Measurements from ENCODE around the gene ATG7. TPM values are rescaled to one million over a fixed set of nuclear protein-coding genes. Genes with fewer than 3 reads are reported as not detected.
"Not testable (repeated sequence)": the region's sequence is repeated elsewhere in the genome, so short reads cannot be mapped to it uniquely, and the experiment has no call there.

ATG7 gene
- total and polyA plus RNA-seq, 8 donors, result 25.0 to 73.3 (median 29.6) TPM

DNA sequence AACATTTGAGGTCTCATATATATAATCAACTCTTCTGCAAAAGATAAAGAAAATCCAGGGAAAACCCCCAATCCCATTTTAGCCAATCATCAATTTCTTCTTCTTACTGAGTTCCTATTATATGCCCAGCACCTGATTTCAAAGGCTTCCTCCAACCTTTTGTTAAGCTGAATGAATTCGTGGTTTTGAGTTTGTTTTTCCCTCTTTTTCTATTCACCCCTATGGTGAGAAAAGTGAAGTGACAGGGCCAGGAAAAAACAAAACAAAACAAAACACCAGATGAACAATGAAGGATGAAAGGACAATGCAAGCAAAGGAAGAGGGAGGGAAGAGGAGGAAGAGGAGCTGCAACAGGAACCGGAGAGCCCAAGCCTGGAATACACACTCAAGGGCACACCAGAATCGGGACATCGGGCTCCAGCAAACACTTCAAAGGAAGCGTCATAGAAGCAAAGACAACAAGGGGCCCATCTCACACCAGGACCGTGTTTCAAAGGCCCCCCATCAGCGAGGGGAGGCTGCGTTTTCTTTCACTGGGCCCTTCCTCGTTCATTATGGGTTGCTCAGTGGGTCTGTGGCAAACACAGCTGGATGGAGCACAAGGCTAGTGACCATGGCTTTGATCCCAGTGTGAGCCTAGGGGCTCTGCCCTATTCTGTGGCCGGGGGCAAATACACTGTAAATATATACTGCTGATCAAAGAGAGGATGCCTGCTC, 321.3 kb downstream of the ATG7 start:
- intact Hi-C loops (cut with DNase I), result no loop called here
- no peaks in the 10 kb centered on the region for H3K27me3 ChIP-seq
- no peak for DNase-seq
- no peaks in the 10 kb centered on the region for H3K9me3 ChIP-seq
- peaks cover 37 to 40% of the 10 kb centered on the region in 2 donors for H3K4me1 ChIP-seq
- H3K27ac ChIP-seq, result peak overlapping the region in 1 of 2 donors; percentile 79
- H3K36me3 ChIP-seq, result no peaks in the 10 kb centered on the region
- H3K4me3 ChIP-seq, result no peak overlapping the region
- ATAC-seq, result no peak
- TF ChIP-seq, protein P1, sequence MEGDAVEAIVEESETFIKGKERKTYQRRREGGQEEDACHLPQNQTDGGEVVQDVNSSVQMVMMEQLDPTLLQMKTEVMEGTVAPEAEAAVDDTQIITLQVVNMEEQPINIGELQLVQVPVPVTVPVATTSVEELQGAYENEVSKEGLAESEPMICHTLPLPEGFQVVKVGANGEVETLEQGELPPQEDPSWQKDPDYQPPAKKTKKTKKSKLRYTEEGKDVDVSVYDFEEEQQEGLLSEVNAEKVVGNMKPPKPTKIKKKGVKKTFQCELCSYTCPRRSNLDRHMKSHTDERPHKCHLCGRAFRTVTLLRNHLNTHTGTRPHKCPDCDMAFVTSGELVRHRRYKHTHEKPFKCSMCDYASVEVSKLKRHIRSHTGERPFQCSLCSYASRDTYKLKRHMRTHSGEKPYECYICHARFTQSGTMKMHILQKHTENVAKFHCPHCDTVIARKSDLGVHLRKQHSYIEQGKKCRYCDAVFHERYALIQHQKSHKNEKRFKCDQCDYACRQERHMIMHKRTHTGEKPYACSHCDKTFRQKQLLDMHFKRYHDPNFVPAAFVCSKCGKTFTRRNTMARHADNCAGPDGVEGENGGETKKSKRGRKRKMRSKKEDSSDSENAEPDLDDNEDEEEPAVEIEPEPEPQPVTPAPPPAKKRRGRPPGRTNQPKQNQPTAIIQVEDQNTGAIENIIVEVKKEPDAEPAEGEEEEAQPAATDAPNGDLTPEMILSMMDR (IDR thresholded peaks at IDR 0.05), result no peak

DNA sequence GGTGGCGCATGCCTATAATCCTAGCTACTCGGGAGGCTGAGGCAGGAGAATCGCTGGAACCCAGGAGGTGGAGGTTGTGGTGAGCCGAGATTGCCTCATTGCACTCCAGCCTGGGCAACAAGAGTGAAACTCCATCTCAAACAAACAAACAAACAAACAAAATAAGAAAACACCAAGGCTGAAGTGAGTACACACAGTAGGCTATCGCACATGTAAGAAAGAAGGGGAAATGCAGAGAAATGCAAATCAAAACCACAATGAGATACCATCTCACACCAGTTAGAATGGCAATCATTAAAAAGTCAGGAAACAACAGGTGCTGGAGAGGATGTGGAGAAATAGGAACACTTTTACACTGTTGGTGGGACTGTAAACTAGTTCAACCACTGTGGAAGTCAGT, 322.8 kb downstream of the ATG7 start:
- H3K4me3 ChIP-seq; ATAC-seq; intact Hi-C loops (cut with DNase I); H3K27me3 ChIP-seq; DNase-seq; H3K9me3 ChIP-seq; H3K27ac ChIP-seq; H3K36me3 ChIP-seq: not testable (repeated sequence)
- H3K4me1 ChIP-seq, result peaks cover 31 to 34% of the 10 kb centered on the region in 2 donors

DNA sequence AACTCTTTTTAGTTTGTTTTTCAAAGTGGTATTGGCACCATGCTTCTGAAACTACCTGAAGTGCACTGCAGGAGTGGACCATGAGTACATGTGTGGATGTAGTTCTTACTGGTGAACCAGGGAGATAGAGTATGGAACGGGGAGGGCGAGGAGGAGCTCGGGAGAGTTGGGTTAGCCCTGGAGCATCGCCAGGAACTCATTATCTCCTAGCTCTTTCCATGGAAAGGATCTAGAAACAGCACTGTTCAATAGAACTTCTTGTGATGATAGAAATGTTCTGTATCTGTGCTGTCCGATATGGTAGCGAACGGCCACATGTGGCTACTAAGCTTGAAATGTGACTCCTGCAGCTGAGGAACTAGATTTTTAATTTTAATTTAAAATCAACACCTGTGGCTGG, 324.2 kb downstream of the ATG7 start:
- intact Hi-C loops (cut with DNase I), result no loop called here
- Histone ChIP-seq H3K9me3 (no peaks in the 10 kb centered on the region), H3K27ac (peak overlapping the region in 1 of 2 donors; percentile 9), H3K4me1 (peaks cover 28 to 34% of the 10 kb centered on the region in 2 donors), H3K36me3 (peaks cover 0 to 22% of the 10 kb centered on the region in 2 donors), H3K4me3 (no peak overlapping the region), H3K27me3 (no peaks in the 10 kb centered on the region)
- DNase-seq (no peak), ATAC-seq (no peak)
- TF ChIP-seq, protein P1 (IDR thresholded peaks at IDR 0.05), result no peak

DNA sequence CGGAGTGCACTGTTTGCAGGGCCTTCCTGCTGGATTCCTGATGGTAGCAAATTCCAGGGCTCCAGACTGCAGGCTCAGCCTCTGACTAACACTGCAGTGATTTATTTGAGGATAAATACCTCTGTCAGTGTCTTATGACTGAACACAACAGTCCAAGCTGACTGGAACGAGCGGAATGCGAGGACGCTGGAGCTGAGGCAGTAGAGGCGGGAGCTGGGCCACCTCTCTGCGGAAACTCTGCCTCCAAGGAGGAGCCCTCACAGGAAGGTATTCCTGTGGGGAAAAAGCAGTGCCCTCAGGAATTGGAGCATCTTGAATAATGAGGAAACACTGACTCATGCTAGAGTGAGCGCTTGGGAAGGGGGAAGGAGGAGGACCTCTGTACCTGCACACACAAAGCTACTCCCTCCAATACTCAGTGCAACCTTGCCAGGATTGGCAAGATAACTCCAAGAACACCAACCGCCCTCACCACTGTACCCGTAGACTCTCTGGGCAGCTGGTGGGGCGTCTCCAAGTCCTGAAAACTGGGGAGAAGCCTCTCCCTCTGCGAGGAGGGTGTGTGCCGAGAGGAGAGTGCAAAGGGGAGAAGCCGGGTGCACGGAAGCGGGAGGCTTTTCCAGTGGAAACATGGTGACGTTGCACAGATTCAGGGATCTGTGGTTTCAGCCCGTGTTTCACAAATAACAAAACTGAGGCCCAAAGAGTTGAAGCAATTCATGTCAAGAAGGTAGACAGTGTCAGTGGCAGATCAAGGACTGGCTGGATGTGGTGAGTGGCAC, 328.5 kb downstream of the ATG7 start:
- peak overlapping the region; percentile 63 to 68 for H3K27ac ChIP-seq
- intact Hi-C loops (cut with DNase I), result no loop called here
- peak; percentile 80 for ATAC-seq

GRCh38 chr3:11601446-11602238, 329.4 kb downstream of the ATG7 start:
- intact Hi-C loops (cut with DNase I), result no loop called here
- Histone ChIP-seq H3K4me1 (peaks cover 8 to 26% of the 10 kb centered on the region in 2 donors), H3K27ac (peak overlapping the region; percentile 63 to 68), H3K36me3 (peaks cover 0 to 26% of the 10 kb centered on the region in 2 donors), H3K27me3 (no peaks in the 10 kb centered on the region), H3K4me3 (no peak overlapping the region), H3K9me3 (no peaks in the 10 kb centered on the region)
- TF ChIP-seq, protein P1 (IDR thresholded peaks at IDR 0.05), result no peak
- ATAC-seq (no peak), DNase-seq (peak in 1 of 4 donors; percentile 43)

More for the DNA sequence above, 328.5 kb downstream of the ATG7 start:
- Histone ChIP-seq H3K36me3 (peaks cover 0 to 26% of the 10 kb centered on the region in 2 donors), H3K4me3 (no peak overlapping the region), H3K4me1 (peaks cover 8 to 26% of the 10 kb centered on the region in 2 donors), H3K9me3 (no peaks in the 10 kb centered on the region), H3K27me3 (no peaks in the 10 kb centered on the region)
- peak in 3 of 4 donors; percentile 61 to 73 (median 71) for DNase-seq
- TF ChIP-seq, protein P1 (IDR thresholded peaks at IDR 0.05), result no peak
